ENCODE results near the gene MGMT. TPM values are rescaled to one million over a fixed set of nuclear protein-coding genes. Genes with fewer than 3 reads are reported as not detected.

The MGMT gene
- total RNA-seq, 1 experiment from 2014 or later = 21.1 TPM

- Histone ChIP-seq H3K9me3 (no peaks in the 10 kb centered on the region), H3K27me3 (no peaks in the 10 kb centered on the region), H3K4me3 (no peak overlapping the region), H3K36me3 (no peaks in the 10 kb centered on the region)
- DNase-seq = no peak
Measured at GRCh38 chr10:129787557-129787956, 320.5 kb downstream of the MGMT start.

DNA sequence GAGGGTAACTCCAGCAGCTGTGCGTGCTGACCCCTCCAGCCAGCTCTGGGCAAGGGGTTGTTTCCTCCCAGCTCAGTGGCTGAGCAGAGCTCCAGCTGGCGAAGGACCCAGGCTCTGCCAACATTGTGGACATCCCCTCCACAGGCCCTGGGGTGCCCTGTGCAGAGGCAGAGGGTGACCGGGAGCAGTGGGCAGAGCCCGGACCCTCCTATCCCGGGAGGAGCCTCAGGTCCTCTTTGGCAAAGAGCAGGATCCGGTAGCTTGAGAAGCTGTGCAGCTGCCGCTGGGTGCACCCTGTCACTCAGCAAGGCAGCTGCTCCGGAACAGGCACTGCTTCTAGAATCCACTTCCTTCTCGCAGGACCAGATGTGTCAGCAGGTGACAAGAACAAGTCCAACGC is 321.2 kb downstream of the MGMT start:
- H3K36me3 ChIP-seq = no peaks in the 10 kb centered on the region
- H3K9me3 ChIP-seq = no peaks in the 10 kb centered on the region

DNA sequence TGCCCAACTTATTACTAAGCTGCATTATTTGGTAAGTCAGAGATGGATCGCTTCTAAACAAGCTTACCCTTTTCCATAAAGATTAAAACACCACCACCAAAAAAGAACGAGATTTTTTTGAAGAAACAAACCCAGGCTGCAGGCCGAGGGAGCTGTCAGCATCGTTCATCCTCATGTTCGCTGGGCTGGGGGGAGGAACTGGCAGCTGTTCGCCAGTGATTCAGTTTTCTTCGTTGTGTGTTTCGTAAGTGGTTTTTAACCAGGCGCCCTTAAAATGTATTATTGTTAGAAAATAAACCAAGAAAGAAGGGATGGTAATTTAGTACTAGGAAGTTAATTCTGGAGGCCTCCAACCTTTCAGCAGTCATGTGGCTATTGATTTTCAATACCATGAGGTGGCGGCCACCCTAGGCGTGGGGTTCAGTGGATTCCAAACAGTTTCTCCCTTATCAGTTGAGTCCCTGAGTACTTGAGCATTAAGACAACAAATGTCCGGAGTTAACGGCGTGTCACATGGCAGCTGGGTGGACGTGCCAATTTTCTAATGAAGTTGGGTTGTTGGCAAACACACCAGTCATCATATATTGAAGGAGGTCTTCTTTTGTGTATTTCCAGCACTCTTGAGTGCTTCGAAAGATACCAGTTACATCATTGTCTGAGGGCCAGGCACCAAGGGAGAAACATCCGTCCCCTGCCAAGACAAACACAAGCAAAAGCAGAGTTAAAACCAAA is 323.8 kb downstream of the MGMT start:
- H3K27me3 ChIP-seq = no peaks in the 10 kb centered on the region
- no peaks in the 10 kb centered on the region for H3K9me3 ChIP-seq
- peak; percentile 42 for DNase-seq
- no peaks in the 10 kb centered on the region for H3K36me3 ChIP-seq
- H3K4me3 ChIP-seq = no peak overlapping the region

More for the DNA sequence above, 321.2 kb downstream of the MGMT start:
- H3K27me3 ChIP-seq = no peaks in the 10 kb centered on the region
- H3K4me3 ChIP-seq = no peak overlapping the region
- DNase-seq = no peak

- Histone ChIP-seq H3K36me3 (no peaks in the 10 kb centered on the region), H3K4me3 (no peak overlapping the region), H3K9me3 (no peaks in the 10 kb centered on the region), H3K27me3 (no peaks in the 10 kb centered on the region)
- no peak for DNase-seq
Measured at GRCh38 chr10:129792141-129792540, 325.1 kb downstream of the MGMT start.

DNA sequence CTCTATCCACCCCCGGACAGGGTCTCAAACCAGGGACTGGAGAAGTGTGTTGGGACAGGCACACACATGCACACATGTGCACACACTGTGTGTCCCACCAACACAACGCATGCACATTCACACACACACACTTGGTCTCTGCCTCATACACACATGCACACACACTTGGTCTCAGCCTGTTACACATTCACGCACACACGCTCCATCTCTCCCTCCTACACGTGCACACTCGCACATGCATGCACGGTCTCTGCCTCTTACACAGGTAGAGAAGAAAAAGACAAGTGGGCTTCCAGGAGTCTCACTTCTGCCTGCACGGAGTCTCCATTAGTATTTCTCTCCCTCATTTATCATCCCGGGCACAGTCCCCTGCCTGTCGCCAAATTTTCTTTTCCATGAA is 325.8 kb downstream of the MGMT start:
- Histone ChIP-seq H3K36me3 (no peaks in the 10 kb centered on the region), H3K27me3 (no peaks in the 10 kb centered on the region), H3K9me3 (no peaks in the 10 kb centered on the region), H3K4me3 (no peak overlapping the region)
- no peak for DNase-seq

DNA sequence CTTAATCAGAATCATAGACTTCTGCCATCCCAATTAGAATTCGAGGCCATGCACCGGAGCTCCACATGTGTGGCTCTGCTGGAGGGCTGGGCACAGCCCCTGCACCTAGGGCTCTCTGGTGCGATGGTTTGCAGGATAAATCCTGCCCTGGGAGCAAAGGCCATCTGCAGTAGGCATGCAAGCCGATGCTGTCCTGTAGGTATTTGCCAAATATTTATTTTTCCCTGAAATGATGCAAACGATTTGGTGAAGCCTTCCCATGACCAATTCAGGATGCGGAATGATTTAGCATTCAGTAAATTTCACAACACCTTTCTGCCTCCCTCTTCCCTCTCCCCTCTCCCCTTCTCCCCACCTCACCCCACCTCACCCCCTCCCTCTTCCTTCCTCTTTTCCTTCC is 326.4 kb downstream of the MGMT start:
- no peaks in the 10 kb centered on the region for H3K9me3 ChIP-seq
- no peaks in the 10 kb centered on the region for H3K36me3 ChIP-seq
- no peak overlapping the region for H3K4me3 ChIP-seq
- no peaks in the 10 kb centered on the region for H3K27me3 ChIP-seq
- DNase-seq = no peak

GRCh38 chr10:129793996-129794395 is 327.0 kb downstream of the MGMT start:
- Histone ChIP-seq H3K9me3 (no peaks in the 10 kb centered on the region), H3K4me3 (no peak overlapping the region), H3K27me3 (no peaks in the 10 kb centered on the region), H3K36me3 (no peaks in the 10 kb centered on the region)
- DNase-seq = no peak

- Histone ChIP-seq H3K9me3 (no peaks in the 10 kb centered on the region), H3K36me3 (no peaks in the 10 kb centered on the region), H3K27me3 (no peaks in the 10 kb centered on the region), H3K4me3 (no peak overlapping the region)
- DNase-seq = no peak
Measured at GRCh38 chr10:129796710-129797420, 329.8 kb downstream of the MGMT start.

DNA sequence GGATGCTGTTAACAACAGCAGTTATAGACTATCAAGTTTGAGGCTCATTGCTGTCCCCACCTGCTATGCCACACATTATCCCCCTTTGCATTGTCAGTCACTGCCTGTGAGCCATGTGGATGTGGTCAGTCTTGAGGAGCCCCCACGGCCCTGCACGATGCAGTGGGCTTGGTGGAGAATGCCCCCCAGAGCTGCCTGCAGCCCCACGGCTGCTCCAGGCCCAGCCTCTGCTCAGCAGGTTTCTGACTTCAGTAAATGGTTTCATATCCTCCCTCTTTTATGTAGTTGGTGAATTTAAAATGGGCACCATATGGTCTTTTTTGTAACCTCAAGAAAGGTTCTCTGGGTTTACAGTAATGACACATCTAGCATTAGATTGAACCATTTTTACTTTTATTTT is 332.9 kb downstream of the MGMT start:
- no peak for DNase-seq
- Histone ChIP-seq H3K27me3 (no peaks in the 10 kb centered on the region), H3K4me3 (no peak overlapping the region), H3K9me3 (peaks cover 3% of the 10 kb centered on the region; the same call in 1 of the 2 replicates), H3K36me3 (no peaks in the 10 kb centered on the region)

- Histone ChIP-seq H3K36me3 (no peaks in the 10 kb centered on the region), H3K9me3 (peaks cover 3% of the 10 kb centered on the region; the same call in 1 of the 2 replicates), H3K4me3 (no peak overlapping the region), H3K27me3 (no peaks in the 10 kb centered on the region)
- no peak for DNase-seq
Measured at GRCh38 chr10:129800796-129801340, 333.8 kb downstream of the MGMT start.

DNA sequence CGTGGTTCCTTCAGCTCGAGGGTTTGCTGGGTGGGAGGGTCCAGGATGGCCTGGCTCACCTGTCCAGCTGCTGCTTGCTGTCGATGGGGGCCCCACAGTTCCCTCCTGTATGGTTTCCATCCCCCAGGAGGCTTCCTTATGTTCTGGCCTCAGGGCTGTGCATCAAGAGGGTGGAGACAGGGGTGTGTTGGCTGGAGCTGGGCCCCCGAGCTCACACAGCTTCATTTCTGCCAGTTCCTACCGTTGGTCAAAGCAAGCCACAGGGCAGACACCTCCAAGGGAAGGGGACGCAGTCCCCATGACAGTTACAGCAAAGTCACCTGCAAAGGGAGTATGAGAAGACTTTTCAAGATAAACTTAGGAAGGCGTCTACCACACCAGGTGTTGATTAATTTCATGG is 340.2 kb downstream of the MGMT start:
- no peak for DNase-seq
- Histone ChIP-seq H3K9me3 (peaks cover 3% of the 10 kb centered on the region; the same call in 1 of the 2 replicates), H3K4me3 (no peak overlapping the region), H3K27me3 (no peaks in the 10 kb centered on the region), H3K36me3 (no peaks in the 10 kb centered on the region)

GRCh38 chr10:129808092-129808983 is 341.3 kb downstream of the MGMT start:
- Histone ChIP-seq H3K36me3 (no peaks in the 10 kb centered on the region), H3K4me3 (no peak overlapping the region), H3K27me3 (no peaks in the 10 kb centered on the region), H3K9me3 (peaks cover 3% of the 10 kb centered on the region; the same call in 1 of the 2 replicates)
- no peak for DNase-seq

GRCh38 chr10:129809431-129809830 is 342.4 kb downstream of the MGMT start:
- H3K4me3 ChIP-seq = no peak overlapping the region
- DNase-seq = no peak
- no peaks in the 10 kb centered on the region for H3K27me3 ChIP-seq
- no peaks in the 10 kb centered on the region for H3K9me3 ChIP-seq
- no peaks in the 10 kb centered on the region for H3K36me3 ChIP-seq

GRCh38 chr10:129809841-129810240 is 342.8 kb downstream of the MGMT start:
- no peaks in the 10 kb centered on the region for H3K9me3 ChIP-seq
- H3K4me3 ChIP-seq = no peak overlapping the region
- no peaks in the 10 kb centered on the region for H3K36me3 ChIP-seq
- no peak for DNase-seq
- H3K27me3 ChIP-seq = no peaks in the 10 kb centered on the region

- Histone ChIP-seq H3K9me3 (no peaks in the 10 kb centered on the region), H3K4me3 (no peak overlapping the region), H3K27me3 (no peaks in the 10 kb centered on the region), H3K36me3 (no peaks in the 10 kb centered on the region)
- no peak for DNase-seq
Measured at GRCh38 chr10:129811208-129811607, 344.2 kb downstream of the MGMT start.

- no peak overlapping the region for H3K4me3 ChIP-seq
- no peaks in the 10 kb centered on the region for H3K36me3 ChIP-seq
- H3K9me3 ChIP-seq = no peaks in the 10 kb centered on the region
- H3K27me3 ChIP-seq = no peaks in the 10 kb centered on the region
- DNase-seq = no peak
Measured at GRCh38 chr10:129812398-129812797, 345.4 kb downstream of the MGMT start.

Data from MG63 (cell line).